RWPE2 (cell line): ENCODE results near the gene CHML.

ENCODE experiments used
- ATAC-seq: fragments of 200-7000 bp; cut with Tn5 transposase; 3 replicates; pipeline ENCODE4 v1.9.1; 2021; ENCODE audit warnings: low read depth
- DNase-seq: peaks from one replicate; pipeline ENCODE4 v3.0.0-alpha.2; 2020; ENCODE audit warnings: low spot score
- H3K27ac ChIP-seq: fragments of 450-650 bp; 2 replicates; pipeline ENCODE4 v1.5.1; 2017; ENCODE audit warnings: mild to moderate bottlenecking; ENCODE audit not compliant: poor library complexity, severe bottlenecking
- H3K27me3 ChIP-seq: fragments of 250-450 bp; sonication (Bioruptor Pico); 2 replicates; pipeline ENCODE4 v1.5.1; 2021; ENCODE audit warnings: mild to moderate bottlenecking, moderate library complexity; ENCODE audit not compliant: insufficient read depth, poor library complexity, severe bottlenecking
- H3K36me3 ChIP-seq: fragments of 250-450 bp; sonication (Bioruptor Pico); 2 replicates; pipeline ENCODE4 v1.5.1; 2020; ENCODE audit warnings: low read depth, mild to moderate bottlenecking, moderate library complexity
- H3K4me1 ChIP-seq: fragments of 250-450 bp; sonication (Bioruptor Pico); 2 replicates; pipeline ENCODE4 v1.5.1; 2021; ENCODE audit warnings: mild to moderate bottlenecking, moderate library complexity; ENCODE audit not compliant: insufficient read depth, poor library complexity, severe bottlenecking
- H3K4me3 ChIP-seq: fragments of 250-450 bp; sonication (Bioruptor Pico); 2 replicates; pipeline ENCODE4 v1.5.1; 2021; ENCODE audit warnings: mild to moderate bottlenecking, moderate library complexity; ENCODE audit not compliant: severe bottlenecking
- H3K9me3 ChIP-seq: fragments of 250-450 bp; sonication (Bioruptor Pico); 2 replicates; pipeline ENCODE4 v1.5.1; 2021; ENCODE audit warnings: mild to moderate bottlenecking, moderate library complexity; ENCODE audit not compliant: severe bottlenecking
- CTCF ChIP-seq: fragments of 450-650 bp; IDR thresholded peaks from one replicate; pipeline ENCODE4 v1.5.1; 2017; ENCODE audit warnings: mild to moderate bottlenecking, moderate library complexity; ENCODE audit not compliant: poor library complexity, severe bottlenecking

Gene CHML

GRCh38 chr1:241679961-241680360, 39.8 kb upstream of the CHML start:
- Histone ChIP-seq H3K9me3 (no peaks in the 10 kb centered on the region), H3K27me3 (no peaks in the 10 kb centered on the region), H3K36me3 (no peaks in the 10 kb centered on the region), H3K4me3 (no peak overlapping the region), H3K27ac (no peak overlapping the region), H3K4me1 (no peaks in the 10 kb centered on the region)
- DNase-seq (no peak), ATAC-seq (no peak)
- TF ChIP-seq CTCF = no peak

- DNase-seq = no peak
- H3K4me3 ChIP-seq = no peak overlapping the region
- no peaks in the 10 kb centered on the region for H3K27me3 ChIP-seq
- H3K27ac ChIP-seq = no peak overlapping the region
- TF ChIP-seq CTCF = no peak
- H3K9me3 ChIP-seq = no peaks in the 10 kb centered on the region
- no peaks in the 10 kb centered on the region for H3K36me3 ChIP-seq
- no peaks in the 10 kb centered on the region for H3K4me1 ChIP-seq
- no peak for ATAC-seq
These were observed 39.2 kb upstream of the CHML start for GRCh38 chr1:241679404-241679803.

GRCh38 chr1:241678536-241678935, 38.4 kb upstream of the CHML start:
- no peaks in the 10 kb centered on the region for H3K36me3 ChIP-seq
- no peak for ATAC-seq
- no peak overlapping the region for H3K4me3 ChIP-seq
- H3K27me3 ChIP-seq = no peaks in the 10 kb centered on the region
- no peak for DNase-seq
- H3K4me1 ChIP-seq = no peaks in the 10 kb centered on the region
- no peak overlapping the region for H3K27ac ChIP-seq
- no peak for TF ChIP-seq CTCF
- no peaks in the 10 kb centered on the region for H3K9me3 ChIP-seq

- ATAC-seq (no peak), DNase-seq (no peak)
- Histone ChIP-seq H3K9me3 (no peaks in the 10 kb centered on the region), H3K36me3 (no peaks in the 10 kb centered on the region), H3K4me3 (no peak overlapping the region), H3K27ac (no peak overlapping the region), H3K4me1 (no peaks in the 10 kb centered on the region), H3K27me3 (no peaks in the 10 kb centered on the region)
- no peak for TF ChIP-seq CTCF
These were observed 37.0 kb upstream of the CHML start for GRCh38 chr1:241677201-241677600.

- Histone ChIP-seq H3K4me1 (no peaks in the 10 kb centered on the region), H3K9me3 (no peaks in the 10 kb centered on the region), H3K27me3 (no peaks in the 10 kb centered on the region), H3K36me3 (no peaks in the 10 kb centered on the region), H3K4me3 (no peak overlapping the region), H3K27ac (no peak overlapping the region)
- ATAC-seq (no peak), DNase-seq (no peak)
- TF ChIP-seq CTCF = no peak
These were observed 35.8 kb upstream of the CHML start for GRCh38 chr1:241675983-241676382.
